GM12891 (cell line): ENCODE results near the gene ADAMTS4.
"Not testable (repeated sequence)": the region's sequence is repeated elsewhere in the genome, so short reads cannot be mapped to it uniquely, and the experiment has no call there.

ENCODE experiments used
- DNase-seq: peaks from one replicate; pipeline ENCODE4 v3.0.0; 2011; ENCODE audit warnings: low spot score; ENCODE audit not compliant: insufficient read length
- FAIRE-seq: peaks from 2 replicates; lab custom pipeline; 2011; peaks lifted over from hg19 to GRCh38; lab: Jason Lieb, UNC
- PAX5 ChIP-seq: IDR thresholded peaks from 2 replicates; pipeline ENCODE4 v1.6.1; 2011; ENCODE audit warnings: low read length, moderate library complexity, mild to moderate bottlenecking; ENCODE audit not compliant: insufficient read depth, severe bottlenecking
- POLR2A ChIP-seq: IDR thresholded peaks from 2 replicates; pipeline ENCODE4 v1.6.1; 2011; ENCODE audit warnings: low read depth, low read length, control low read depth
- POLR2AphosphoS5 ChIP-seq: IDR thresholded peaks from 2 replicates; pipeline ENCODE4 v1.6.1; 2011; ENCODE audit warnings: low read depth, low read length, control low read depth
- POU2F2 ChIP-seq: IDR thresholded peaks from 2 replicates; pipeline ENCODE4 v1.6.1; 2011; ENCODE audit warnings: low read depth, mild to moderate bottlenecking, control low read depth, low read length, moderate library complexity
- SPI1 ChIP-seq: IDR thresholded peaks from 2 replicates; pipeline ENCODE4 v1.6.1; 2011; ENCODE audit warnings: low read depth, low read length, control low read depth
- TAF1 ChIP-seq: IDR thresholded peaks from 2 replicates; pipeline ENCODE4 v1.6.1; 2011; ENCODE audit warnings: low read depth, low read length, control low read depth

Gene ADAMTS4

GRCh38 chr1:161228032-161228431, 29.2 kb upstream of the ADAMTS4 start:
- TF ChIP-seq POLR2AphosphoS5 (no peak), POLR2A (no peak), SPI1 (no peak), PAX5 (no peak), TAF1 (no peak), POU2F2 (no peak)
- FAIRE-seq (no peak), DNase-seq (no peak)

- FAIRE-seq (peak; percentile 95), DNase-seq (peak; percentile 50)
- TF ChIP-seq POLR2AphosphoS5 (no peak), TAF1 (no peak; the same call in 1 of the 2 replicates), SPI1 (peak; percentile 96), PAX5 (no peak)
Observed at GRCh38 chr1:161227196-161227871, 28.5 kb upstream of the ADAMTS4 start.

- FAIRE-seq (no peak), DNase-seq (no peak)
- TF ChIP-seq PAX5: no peak
- TF ChIP-seq POLR2AphosphoS5: no peak
- no peak for TF ChIP-seq TAF1
- TF ChIP-seq POLR2A: no peak
- TF ChIP-seq POU2F2: no peak
Observed at GRCh38 chr1:161226759-161227158, 27.9 kb upstream of the ADAMTS4 start.

GRCh38 chr1:161226320-161226711, 27.5 kb upstream of the ADAMTS4 start:
- TF ChIP-seq TAF1 (peak; percentile 6; the same call in 1 of the 2 replicates), SPI1 (no peak)
- FAIRE-seq: no peak
- no peak for DNase-seq

- peak; percentile 77 for DNase-seq
- FAIRE-seq: peak; percentile 95
- no peak for TF ChIP-seq POLR2AphosphoS5
- TF ChIP-seq PAX5: no peak
- peak; percentile 73 for TF ChIP-seq TAF1
Observed at GRCh38 chr1:161225534-161226319, 26.9 kb upstream of the ADAMTS4 start, which contains the start of gene TOMM40L. Gene TOMM40L (plus strand): TSS chr1:161226060. CDS start chr1:161226490, 430 bp downstream.

- TF ChIP-seq POLR2A (no peak), SPI1 (no peak), POLR2AphosphoS5 (no peak), TAF1 (no peak), POU2F2 (no peak), PAX5 (no peak)
- DNase-seq (no peak), FAIRE-seq (no peak)
Observed at GRCh38 chr1:161225178-161225533, 26.3 kb upstream of the ADAMTS4 start.

- not testable (repeated sequence) for DNase-seq, FAIRE-seq
Observed at GRCh38 chr1:161224695-161225087, 25.8 kb upstream of the ADAMTS4 start.

GRCh38 chr1:161223805-161224694, 25.2 kb upstream of the ADAMTS4 start:
- TF ChIP-seq POLR2AphosphoS5 (no peak), SPI1 (no peak), POU2F2 (no peak), TAF1 (no peak), POLR2A (no peak), PAX5 (no peak)
- DNase-seq: no peak
- FAIRE-seq: no peak

- FAIRE-seq: no peak
- DNase-seq: no peak
- TF ChIP-seq POU2F2 (no peak), PAX5 (no peak), POLR2AphosphoS5 (no peak), TAF1 (no peak), SPI1 (no peak), POLR2A (no peak)
Observed at GRCh38 chr1:161222175-161223019, 23.5 kb upstream of the ADAMTS4 start.
